CD14-positive monocyte (primary cell): ENCODE data around the gene EDEM1. TPM values are rescaled to one million over a fixed set of nuclear protein-coding genes. Genes with fewer than 3 reads are reported as not detected.

Experiments used
- DNase-seq, 3 donors: peaks; one replicate each; pipeline ENCODE4 v3.0.0-alpha.2; 2011 to 2022
- H2AFZ ChIP-seq: 2 replicates; pipeline ENCODE4 v1.6.0; 2012; ENCODE audit warnings: mild to moderate bottlenecking, low read depth, low read length, inconsistent platforms; ENCODE audit not compliant: insufficient read depth, poor library complexity, severe bottlenecking
- H3K27ac ChIP-seq, 2 donors: 1 replicate in 1 of 2; 2 replicates in 1 of 2; pipeline ENCODE4 v1.5.1; 2012 to 2013; ENCODE audit warnings: low read length in 2 of 2, control low read depth in 1 of 2, inconsistent platforms in 1 of 2, low read depth in 1 of 2, mild to moderate bottlenecking in 1 of 2
- H3K27me3 ChIP-seq, 2 donors: one replicate each; pipeline versions ENCODE4 v1.6.0 to v1.6.1; 2011 to 2013; ENCODE audit warnings: low read length in 2 of 2; ENCODE audit not compliant: control insufficient read depth in 2 of 2, insufficient read depth in 2 of 2
- H3K36me3 ChIP-seq, 2 donors: replicated peaks in 1 of 2; 1 replicate in 1 of 2; 2 replicates in 1 of 2; pipeline versions ENCODE4 v1.5.1 to v1.6.1; 2012 to 2013; ENCODE audit warnings: low read length in 2 of 2, control low read depth in 1 of 2, inconsistent platforms in 1 of 2, mild to moderate bottlenecking in 1 of 2; ENCODE audit not compliant: insufficient read depth in 2 of 2, control insufficient read depth in 1 of 2
- H3K4me1 ChIP-seq, 2 donors: 1 replicate in 1 of 2; 2 replicates in 1 of 2; pipeline versions ENCODE4 v1.5.1 to v1.6.1; 2012 to 2013; ENCODE audit warnings: low read length in 2 of 2, control low read depth in 1 of 2, inconsistent platforms in 1 of 2, mild to moderate bottlenecking in 1 of 2, moderate library complexity in 1 of 2; ENCODE audit not compliant: insufficient read depth in 2 of 2, control insufficient read depth in 1 of 2
- H3K4me2 ChIP-seq: replicated peaks from 2 replicates; pipeline ENCODE3; 2012; ENCODE audit warnings: low read length, moderate library complexity, mild to moderate bottlenecking; ENCODE audit not compliant: poor library complexity, severe bottlenecking; ENCODE audit errors: extremely low read depth
- H3K4me3 ChIP-seq, 3 experiments: fragments of 200-600 bp in 1 of 3; sonication (generic) in 1 of 3; replicated peaks in 1 of 3; 1 replicate in 2 of 3; 2 replicates in 1 of 3; pipeline ENCODE4 v1.5.1; 2011 to 2013; ENCODE audit warnings: low read length in 3 of 3, mild to moderate bottlenecking in 3 of 3, control low read depth in 2 of 3, low read depth in 2 of 3, inconsistent platforms in 1 of 3, moderate library complexity in 1 of 3
- H3K79me2 ChIP-seq: 2 replicates; pipeline ENCODE4 v1.6.0; 2012; ENCODE audit warnings: mild to moderate bottlenecking, control low read depth, inconsistent platforms, low read length, moderate library complexity; ENCODE audit not compliant: insufficient read depth
- H3K9ac ChIP-seq: 2 replicates; pipeline ENCODE4 v1.6.0; 2017; ENCODE audit warnings: low read length, mild to moderate bottlenecking; ENCODE audit not compliant: insufficient read depth, poor library complexity, severe bottlenecking
- H3K9me3 ChIP-seq, 2 donors: replicated peaks in 1 of 2; 1 replicate in 1 of 2; 2 replicates in 1 of 2; pipeline versions ENCODE4 v1.5.1 to v1.6.1; 2012 to 2013; ENCODE audit warnings: low read length in 2 of 2, control low read depth in 1 of 2; ENCODE audit not compliant: control insufficient read depth in 1 of 2, insufficient read depth in 1 of 2
- H4K20me1 ChIP-seq: 2 replicates; pipeline ENCODE4 v1.6.0; 2012; ENCODE audit warnings: mild to moderate bottlenecking, low read length, control low read depth, moderate library complexity; ENCODE audit not compliant: insufficient read depth
- H3K27ac Mint-ChIP-seq, 7 donors: one replicate each; pipeline ENCODE4 v1.8.0; 2020; ENCODE audit warnings: mild to moderate bottlenecking in 7 of 7, mixed read lengths in 7 of 7, moderate library complexity in 6 of 7, inconsistent platforms in 2 of 7
- H3K27me3 Mint-ChIP-seq, 3 donors: one replicate each; pipeline ENCODE4 v1.8.0; 2021 to 2022; ENCODE audit warnings: low read depth in 3 of 3, mild to moderate bottlenecking in 3 of 3, mixed read lengths in 3 of 3, moderate library complexity in 3 of 3, inconsistent platforms in 1 of 3
- H3K36me3 Mint-ChIP-seq, 2 donors: one replicate each; pipeline ENCODE4 v1.8.0; 2020; ENCODE audit warnings: mixed read lengths in 2 of 2, inconsistent platforms in 1 of 2, mild to moderate bottlenecking in 1 of 2
- H3K4me1 Mint-ChIP-seq: one replicate; pipeline ENCODE4 v1.8.0; 2020; ENCODE audit warnings: mild to moderate bottlenecking, mixed read lengths
- H3K4me3 Mint-ChIP-seq, 2 donors: one replicate each; pipeline ENCODE4 v1.8.0; 2020; ENCODE audit warnings: mild to moderate bottlenecking in 2 of 2, mixed read lengths in 2 of 2, moderate library complexity in 1 of 2
- H3K9me3 Mint-ChIP-seq, 7 donors: one replicate each; pipeline ENCODE4 v1.8.0; 2020 to 2022; ENCODE audit warnings: mixed read lengths in 7 of 7, mild to moderate bottlenecking in 6 of 7, moderate library complexity in 6 of 7, inconsistent platforms in 2 of 7
- CTCF ChIP-seq: fragments of 200-600 bp; IDR thresholded peaks from one replicate; pipeline ENCODE4 v1.8.0; 2022; ENCODE audit warnings: antibody characterized with exemption, mild to moderate bottlenecking
- WGBS: methylation state at CpG from one replicate; pipeline ENCODE4 v1.1.5; 2013; ENCODE audit warnings: missing lambda C conversion rate; ENCODE audit not compliant: insufficient coverage; 5-methylcytosine and 5-hydroxymethylcytosine counted together
- intact Hi-C, 2 donors: fragments of 100-400 bp; cut with micrococcal nuclease; formaldehyde crosslinking; loops; one replicate each; pipeline versions ENCODE4 v1.15.0 to v1.15.1; 2023
- polyA plus RNA-seq, 3 donors: library from polyadenylated mRNA; depleted of rRNA in 1 of 3; unstranded in 2 of 3; stranded (reverse) in 1 of 3; fragments of 300-500 nt in 2 of 3; fragments of >200 nt in 1 of 3; fragmentation: Illumina TruSeq in 2 of 3; gene quantifications; 1 replicate in 2 of 3; 2 replicates in 1 of 3; pipeline ENCODE4 v1.2.3, GENCODE V29; 2012 to 2021

The EDEM1 gene
- polyA plus RNA-seq, 3 donors, result 17.5 to 31.7 (median 23.7) TPM

GRCh38 chr3:5166846-5167245, 20.7 kb upstream of the EDEM1 start:
- peaks cover 100% of the 10 kb centered on the region for H3K79me2 ChIP-seq
- intact Hi-C loops, result no loop called here
- H3K36me3 ChIP-seq, result peaks cover 9 to 16% of the 10 kb centered on the region in 2 donors
- no peaks in the 10 kb centered on the region for H3K9me3 ChIP-seq
- H3K27me3 ChIP-seq, result no peaks in the 10 kb centered on the region
- DNase-seq, result no peak
- H2AFZ ChIP-seq, result no peak overlapping the region
- H3K4me2 ChIP-seq, result no peak overlapping the region
- H3K4me1 Mint-ChIP-seq, result peaks cover 54% of the 10 kb centered on the region
- H3K4me1 ChIP-seq, result peaks cover 26 to 44% of the 10 kb centered on the region in 2 donors
- peak overlapping the region in 1 of 2 donors; percentile 68 for H3K27ac ChIP-seq
- H4K20me1 ChIP-seq, result peaks cover 90% of the 10 kb centered on the region
- no peaks in the 10 kb centered on the region for H3K27me3 Mint-ChIP-seq
- no peak overlapping the region for H3K9ac ChIP-seq
- no peak overlapping the region for H3K4me3 Mint-ChIP-seq
- no peak overlapping the region for H3K4me3 ChIP-seq
- no CpG with 5 or more reads among the region's 2 CpGs for WGBS
- peaks cover 8 to 18% of the 10 kb centered on the region in 2 donors for H3K36me3 Mint-ChIP-seq
- peak overlapping the region in 2 of 7 donors; percentile 50 to 81 for H3K27ac Mint-ChIP-seq
- no peaks in the 10 kb centered on the region for H3K9me3 Mint-ChIP-seq
- TF ChIP-seq CTCF, result no peak

GRCh38 chr3:5168110-5168509, 19.4 kb upstream of the EDEM1 start:
- H3K9ac ChIP-seq, result no peak overlapping the region
- no peaks in the 10 kb centered on the region for H3K9me3 ChIP-seq
- H3K4me2 ChIP-seq, result no peak overlapping the region
- H2AFZ ChIP-seq, result no peak overlapping the region
- no CpG with 5 or more reads among the region's 4 CpGs for WGBS
- H4K20me1 ChIP-seq, result peaks cover 82% of the 10 kb centered on the region
- H3K36me3 ChIP-seq, result peaks cover 22 to 29% of the 10 kb centered on the region in 2 donors
- Mint-ChIP-seq H3K9me3 (no peaks in the 10 kb centered on the region), H3K4me3 (no peak overlapping the region), H3K27ac (peak overlapping the region in 5 of 7 donors; percentile 37 to 83 (median 65)), H3K27me3 (no peaks in the 10 kb centered on the region), H3K4me1 (peaks cover 48% of the 10 kb centered on the region), H3K36me3 (peaks cover 18 to 28% of the 10 kb centered on the region in 2 donors)
- peak overlapping the region; percentile 22 to 68 for H3K27ac ChIP-seq
- H3K27me3 ChIP-seq, result no peaks in the 10 kb centered on the region
- no peak for DNase-seq
- no peak overlapping the region for H3K4me3 ChIP-seq
- H3K79me2 ChIP-seq, result peaks cover 99% of the 10 kb centered on the region
- TF ChIP-seq CTCF, result no peak
- H3K4me1 ChIP-seq, result peaks cover 26 to 44% of the 10 kb centered on the region in 2 donors
- intact Hi-C loops, result no loop called here
